Neural cell (in vitro differentiated cells): Measurements from ENCODE around the gene PLSCR5. TPM values are rescaled to one million over a fixed set of nuclear protein-coding genes. Genes with fewer than 3 reads are reported as not detected.

Experiments used
- H2AFZ ChIP-seq: fragments of 200-600, 300-800 bp; sonication (generic), shearing (Covaris generic); 2 replicates; pipeline ENCODE4 v1.6.0; 2014; ENCODE audit warnings: low read depth, mild to moderate bottlenecking, antibody characterized with exemption, low read length, moderate library complexity
- H3F3A ChIP-seq: fragments of 200-600 bp; shearing (Covaris generic); 2 replicates; pipeline ENCODE4 v1.6.1; 2016; ENCODE audit warnings: mild to moderate bottlenecking, moderate library complexity, mixed read lengths, antibody characterized with exemption, low read length; ENCODE audit not compliant: insufficient read depth, poor library complexity, severe bottlenecking
- H3K27ac ChIP-seq: fragments of 200-600, 300-800 bp; sonication (generic), shearing (Covaris generic); 2 replicates; pipeline ENCODE4 v1.5.1; 2014; ENCODE audit warnings: mild to moderate bottlenecking, low read length, moderate library complexity
- H3K27me3 ChIP-seq: fragments of 300-800, 200-600 bp; sonication (generic), shearing (Covaris generic); 2 replicates; pipeline ENCODE4 v1.6.0; 2014; ENCODE audit warnings: mild to moderate bottlenecking, low read depth, low read length, moderate library complexity; ENCODE audit not compliant: insufficient read depth
- H3K36me3 ChIP-seq: fragments of 300-800, 200-600 bp; sonication (generic), shearing (Covaris generic); 2 replicates; pipeline ENCODE4 v1.5.1; 2014; ENCODE audit warnings: mild to moderate bottlenecking, antibody characterized with exemption, low read length, moderate library complexity; ENCODE audit not compliant: insufficient read depth
- H3K4me2 ChIP-seq: fragments of 300-800, 200-600 bp; sonication (generic), shearing (Covaris generic); 2 replicates; pipeline ENCODE4 v1.6.0; 2014; ENCODE audit warnings: mild to moderate bottlenecking, low read length
- H3K4me3 ChIP-seq: fragments of 300-800, 200-600 bp; sonication (generic), shearing (Covaris generic); 2 replicates; pipeline ENCODE4 v1.5.1; 2014; ENCODE audit warnings: mild to moderate bottlenecking, low read length, moderate library complexity
- H3K79me2 ChIP-seq: fragments of 200-600 bp; shearing (Covaris generic); replicated peaks from 2 replicates; pipeline ENCODE4 v1.6.0; 2014; ENCODE audit warnings: mild to moderate bottlenecking, low read length, moderate library complexity; ENCODE audit not compliant: insufficient read depth
- H3K9ac ChIP-seq: fragments of 300-800, 200-600 bp; sonication (generic), shearing (Covaris generic); 2 replicates; pipeline ENCODE4 v1.6.1; 2016; ENCODE audit warnings: mild to moderate bottlenecking, low read length, mixed read lengths
- H3K9me2 ChIP-seq: fragments of 200-600 bp; shearing (Covaris generic); 2 replicates; pipeline ENCODE4 v1.6.1; 2016; ENCODE audit warnings: mild to moderate bottlenecking, low read length, mixed read lengths; ENCODE audit not compliant: insufficient read depth
- H3K9me3 ChIP-seq: fragments of 200-600, 300-800 bp; sonication (generic), shearing (Covaris generic); 2 replicates; pipeline ENCODE4 v1.6.1; 2016; ENCODE audit warnings: mild to moderate bottlenecking, mixed run types, low read length, moderate library complexity, mixed read lengths
- H4K20me1 ChIP-seq: fragments of 200-600 bp; shearing (Covaris generic); 2 replicates; pipeline ENCODE4 v1.6.1; 2016; ENCODE audit warnings: mild to moderate bottlenecking, mixed run types; ENCODE audit not compliant: insufficient read depth
- CTCF ChIP-seq: fragments of 450-650 bp; IDR thresholded peaks from 2 replicates; pipeline ENCODE4 v1.5.1; 2014; ENCODE audit warnings: antibody characterized with exemption, mild to moderate bottlenecking, moderate library complexity; ENCODE audit not compliant: poor library complexity, severe bottlenecking
- EP300 ChIP-seq: fragments of 450-650 bp; conservative IDR thresholded peaks from 2 replicates; pipeline ENCODE4 v1.6.1; 2014; ENCODE audit warnings: antibody characterized with exemption, mild to moderate bottlenecking, moderate library complexity; ENCODE audit not compliant: poor library complexity, severe bottlenecking
- EZH2 ChIP-seq: fragments of 200-600, 300-800 bp; shearing (Covaris generic), sonication (generic); IDR thresholded peaks from 2 replicates; pipeline ENCODE4 v1.6.1; 2014; ENCODE audit warnings: antibody characterized with exemption, low read length, borderline replicate concordance, mild to moderate bottlenecking; ENCODE audit not compliant: insufficient read depth, poor library complexity, severe bottlenecking
- MXI1 ChIP-seq: fragments of 450-650 bp; conservative IDR thresholded peaks from 2 replicates; pipeline ENCODE4 v1.6.1; 2014; ENCODE audit warnings: antibody characterized with exemption, mild to moderate bottlenecking; ENCODE audit not compliant: poor library complexity, severe bottlenecking
- POLR2AphosphoS5 ChIP-seq: IDR thresholded peaks from 2 replicates; pipeline ENCODE4 v1.6.1; 2012
- RAD21 ChIP-seq: fragments of 450-650 bp; conservative IDR thresholded peaks from 2 replicates; pipeline ENCODE4 v1.6.1; 2014; ENCODE audit warnings: antibody characterized with exemption, mild to moderate bottlenecking, moderate library complexity
- SMC3 ChIP-seq: fragments of 450-650 bp; conservative IDR thresholded peaks from 2 replicates; pipeline ENCODE4 v1.6.1; 2014; ENCODE audit warnings: antibody characterized with exemption, mild to moderate bottlenecking, moderate library complexity; ENCODE audit not compliant: poor library complexity
- TAF1 ChIP-seq: IDR thresholded peaks from 2 replicates; pipeline ENCODE4 v1.6.1; 2012; ENCODE audit warnings: low read depth
- polyA plus RNA-seq: library from polyadenylated mRNA; depleted of rRNA; stranded (reverse); fragments of >200 nt; gene quantifications from 2 replicates; pipeline ENCODE4 v1.2.3, GENCODE V29; 2014
- TF ChIP-seq, protein P1 (sequence below): IDR thresholded peaks from 2 replicates; pipeline ENCODE4 v1.6.1; 2012; ENCODE audit warnings: borderline replicate concordance

The PLSCR5 gene
- polyA plus RNA-seq, 1 donor from 2014 or later: 0.37 TPM

DNA sequence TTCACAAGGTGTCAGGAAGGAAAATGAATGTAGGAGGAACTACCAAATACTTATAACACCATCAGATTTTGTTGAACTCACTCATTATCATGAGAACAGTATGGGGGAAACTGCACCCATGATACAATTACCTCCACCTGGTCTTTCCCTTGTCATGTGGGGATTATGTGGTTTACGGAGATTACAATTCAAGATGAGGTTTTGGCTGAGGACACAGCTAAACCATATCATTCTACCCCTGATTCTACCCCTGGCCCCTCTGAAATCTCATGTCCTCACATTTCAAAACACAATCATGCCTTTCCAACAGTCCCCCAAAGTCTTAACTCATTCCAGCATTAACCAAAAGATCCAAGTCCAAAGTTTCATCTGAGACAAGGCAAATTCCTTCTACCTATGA lies 43.7 kb downstream of the PLSCR5 start:
- H3K4me3 ChIP-seq: no peak overlapping the region
- H3F3A ChIP-seq: no peaks in the 10 kb centered on the region
- H3K36me3 ChIP-seq: no peaks in the 10 kb centered on the region
- no peaks in the 10 kb centered on the region for H4K20me1 ChIP-seq
- H3K9me2 ChIP-seq: no peaks in the 10 kb centered on the region
- TF ChIP-seq EZH2 (no peak), TAF1 (no peak)
- no peaks in the 10 kb centered on the region for H3K9me3 ChIP-seq
- no peak overlapping the region for H3K27ac ChIP-seq
- no peak overlapping the region for H2AFZ ChIP-seq
- H3K9ac ChIP-seq: no peak overlapping the region
- no peaks in the 10 kb centered on the region for H3K27me3 ChIP-seq
- H3K4me2 ChIP-seq: no peak overlapping the region
- H3K79me2 ChIP-seq: no peaks in the 10 kb centered on the region

DNA sequence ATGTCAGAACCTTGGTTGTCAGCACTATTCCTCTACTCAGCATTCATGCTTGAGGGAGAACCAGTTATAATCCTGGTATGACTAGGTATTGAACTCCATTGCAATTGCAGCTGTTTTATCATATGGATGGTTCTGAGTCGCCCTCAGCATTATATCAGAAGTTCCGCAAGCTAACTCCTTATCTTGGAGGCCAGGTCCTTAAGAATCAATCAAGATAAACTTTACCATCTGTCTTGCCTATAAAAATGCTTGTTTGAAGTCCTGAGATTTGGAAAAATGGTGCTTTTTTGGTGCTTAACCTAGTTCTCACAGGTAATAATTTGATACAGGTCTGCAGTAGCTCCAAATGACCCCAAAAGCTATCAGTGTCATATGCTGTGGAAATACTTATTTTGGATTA lies 44.5 kb downstream of the PLSCR5 start:
- Histone ChIP-seq H3K27ac (no peak overlapping the region), H3K36me3 (no peaks in the 10 kb centered on the region), H3K9me2 (no peaks in the 10 kb centered on the region), H2AFZ (no peak overlapping the region), H3K4me3 (no peak overlapping the region), H4K20me1 (no peaks in the 10 kb centered on the region), H3K79me2 (no peaks in the 10 kb centered on the region), H3K9me3 (no peaks in the 10 kb centered on the region), H3K9ac (no peak overlapping the region), H3K4me2 (no peak overlapping the region), H3K27me3 (no peaks in the 10 kb centered on the region), H3F3A (no peaks in the 10 kb centered on the region)
- TF ChIP-seq, protein P1, sequence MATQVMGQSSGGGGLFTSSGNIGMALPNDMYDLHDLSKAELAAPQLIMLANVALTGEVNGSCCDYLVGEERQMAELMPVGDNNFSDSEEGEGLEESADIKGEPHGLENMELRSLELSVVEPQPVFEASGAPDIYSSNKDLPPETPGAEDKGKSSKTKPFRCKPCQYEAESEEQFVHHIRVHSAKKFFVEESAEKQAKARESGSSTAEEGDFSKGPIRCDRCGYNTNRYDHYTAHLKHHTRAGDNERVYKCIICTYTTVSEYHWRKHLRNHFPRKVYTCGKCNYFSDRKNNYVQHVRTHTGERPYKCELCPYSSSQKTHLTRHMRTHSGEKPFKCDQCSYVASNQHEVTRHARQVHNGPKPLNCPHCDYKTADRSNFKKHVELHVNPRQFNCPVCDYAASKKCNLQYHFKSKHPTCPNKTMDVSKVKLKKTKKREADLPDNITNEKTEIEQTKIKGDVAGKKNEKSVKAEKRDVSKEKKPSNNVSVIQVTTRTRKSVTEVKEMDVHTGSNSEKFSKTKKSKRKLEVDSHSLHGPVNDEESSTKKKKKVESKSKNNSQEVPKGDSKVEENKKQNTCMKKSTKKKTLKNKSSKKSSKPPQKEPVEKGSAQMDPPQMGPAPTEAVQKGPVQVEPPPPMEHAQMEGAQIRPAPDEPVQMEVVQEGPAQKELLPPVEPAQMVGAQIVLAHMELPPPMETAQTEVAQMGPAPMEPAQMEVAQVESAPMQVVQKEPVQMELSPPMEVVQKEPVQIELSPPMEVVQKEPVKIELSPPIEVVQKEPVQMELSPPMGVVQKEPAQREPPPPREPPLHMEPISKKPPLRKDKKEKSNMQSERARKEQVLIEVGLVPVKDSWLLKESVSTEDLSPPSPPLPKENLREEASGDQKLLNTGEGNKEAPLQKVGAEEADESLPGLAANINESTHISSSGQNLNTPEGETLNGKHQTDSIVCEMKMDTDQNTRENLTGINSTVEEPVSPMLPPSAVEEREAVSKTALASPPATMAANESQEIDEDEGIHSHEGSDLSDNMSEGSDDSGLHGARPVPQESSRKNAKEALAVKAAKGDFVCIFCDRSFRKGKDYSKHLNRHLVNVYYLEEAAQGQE: no peak
- no peak for TF ChIP-seq EP300
- no peak for TF ChIP-seq RAD21
- TF ChIP-seq EZH2: no peak
- no peak for TF ChIP-seq TAF1
- no peak for TF ChIP-seq SMC3
- no peak for TF ChIP-seq MXI1
- TF ChIP-seq POLR2AphosphoS5: no peak
- TF ChIP-seq CTCF: no peak

DNA sequence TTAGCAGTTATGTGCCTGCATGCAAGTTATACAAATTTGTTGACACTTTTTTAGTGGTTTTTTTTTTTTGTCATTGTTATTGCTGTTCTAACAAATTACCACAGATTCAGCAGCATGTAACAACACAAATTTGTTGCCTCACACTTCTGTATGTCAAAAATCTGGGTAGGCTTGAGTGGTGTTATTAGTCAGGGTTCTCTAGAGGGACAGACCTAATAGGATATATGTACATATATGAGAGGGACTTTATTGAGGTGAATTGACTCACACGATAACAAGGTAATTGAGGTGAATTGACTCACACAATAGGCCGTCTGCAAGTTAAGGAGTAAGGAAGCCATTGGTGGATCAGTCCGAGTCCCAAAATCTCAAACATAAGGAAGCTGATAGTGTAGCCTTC lies 45.8 kb downstream of the PLSCR5 start:
- H3K27ac ChIP-seq: no peak overlapping the region
- H2AFZ ChIP-seq: no peak overlapping the region
- H3K27me3 ChIP-seq: no peaks in the 10 kb centered on the region
- no peaks in the 10 kb centered on the region for H4K20me1 ChIP-seq
- no peaks in the 10 kb centered on the region for H3K36me3 ChIP-seq
- no peak overlapping the region for H3K4me3 ChIP-seq
- no peak overlapping the region for H3K9ac ChIP-seq
- no peak for TF ChIP-seq SMC3
- no peak for TF ChIP-seq RAD21
- TF ChIP-seq TAF1: no peak
- no peaks in the 10 kb centered on the region for H3K9me2 ChIP-seq
- no peaks in the 10 kb centered on the region for H3F3A ChIP-seq
- no peaks in the 10 kb centered on the region for H3K79me2 ChIP-seq
- no peak overlapping the region for H3K4me2 ChIP-seq
- H3K9me3 ChIP-seq: no peaks in the 10 kb centered on the region
